ENCODE results near the gene TMPRSS11F. TPM values are rescaled to one million over a fixed set of nuclear protein-coding genes. Genes with fewer than 3 reads are reported as not detected.

Gene TMPRSS11F
- total and polyA plus RNA-seq, 2 of the 4 experiments (the other 2 are of a cell fraction): not detected

- CTCF ChIA-PET: no interaction called here
- no TSS peak for BruUV-seq (replicated peaks)
- H3K9ac ChIP-seq (ENCODE audit: low read depth, low read length): no peak overlapping the region
Measured at GRCh38 chr4:68176904-68177303, 47.2 kb upstream of the TMPRSS11F start.

More at GRCh38 chr4:68176904-68177303, 47.2 kb upstream of the TMPRSS11F start:
- Histone ChIP-seq H3K27ac (ENCODE audit: insufficient read depth, low read length) (no peak overlapping the region), H2AFZ (replicated peaks; ENCODE audit: low read length, poor library complexity) (no peak overlapping the region), H2AK9ac (replicated peaks; ENCODE audit: low read depth, low read length, poor library complexity) (no peak overlapping the region), H3K9me1 (ENCODE audit: insufficient read depth, low read length) (no peaks in the 10 kb centered on the region), H2BK15ac (ENCODE audit: low read depth, low read length) (no peak overlapping the region), H4K8ac (ENCODE audit: low read depth in 2 of 2, low read length in 2 of 2) (no peak overlapping the region), H2BK20ac (ENCODE audit: low read depth, low read length) (no peak overlapping the region), H2BK5ac (ENCODE audit: low read depth, low read length, poor library complexity, severe bottlenecking) (no peak overlapping the region), H2BK120ac (ENCODE audit: low read depth, low read length) (no peak overlapping the region), H3K23ac (ENCODE audit: low read depth, low read length) (no peak overlapping the region), H3K9me3 (ENCODE audit: control insufficient read depth, insufficient read depth, low read length) (no peaks in the 10 kb centered on the region), H3K14ac (replicated peaks; ENCODE audit: low read depth, low read length) (no peak overlapping the region), H3K27me3 (ENCODE audit: control insufficient read depth, insufficient read depth, low read length) (no peaks in the 10 kb centered on the region), H2AK5ac (ENCODE audit: low read depth, low read length) (no peak overlapping the region), H3K56ac (ENCODE audit: extremely low read depth, insufficient read depth, low read length) (no peak overlapping the region), H3K4me3 (ENCODE audit: insufficient read depth, low read depth, low read length) (no peak overlapping the region), H3K79me1 (ENCODE audit: low read depth in 1 of 2, low read length in 2 of 2) (no peaks in the 10 kb centered on the region), H3K36me3 (ENCODE audit: control insufficient read depth, insufficient read depth, low read length) (no peaks in the 10 kb centered on the region), H3K4ac (ENCODE audit: low read depth, low read length) (no peak overlapping the region), H4K5ac (ENCODE audit: low read depth, low read length) (no peak overlapping the region), H3K4me2 (ENCODE audit: low read depth, low read length) (no peak overlapping the region), H3K4me1 (ENCODE audit: control insufficient read depth, insufficient read depth, low read length) (no peaks in the 10 kb centered on the region), H4K20me1 (ENCODE audit: insufficient read depth, low read length) (no peaks in the 10 kb centered on the region), H3K18ac (ENCODE audit: low read depth, low read length) (no peak overlapping the region), H4K91ac (ENCODE audit: insufficient read depth, low read depth, low read length) (no peak overlapping the region)
- in situ Hi-C loops (cut with MboI; ENCODE audit: low sequenced_read_pairs): loop anchor here (10.0 kb wide), 1 partner anchor 302 kb away; no protein-coding TSS in a partner anchor
- no CpG with 5 or more reads among the region's 2 CpGs for WGBS, 2 experiments (ENCODE audit: extremely low coverage in 2 of 2, insufficient read length in 1 of 2)
- intact Hi-C loops (cut with micrococcal nuclease): loop anchor here (10.0 kb wide), 1 partner anchor 198 kb away; no protein-coding TSS in a partner anchor
- DNase-seq (no peak), ATAC-seq (ENCODE audit: low read depth) (no peak)
- TF ChIP-seq NFE2L2 (IDR thresholded peaks at IDR 0.05; ENCODE audit: low read depth, low read length) (no peak), POLR2A (IDR thresholded peaks at IDR 0.05; ENCODE audit: low read depth, low read length) (no peak), RFX5 (IDR thresholded peaks at IDR 0.05; ENCODE audit: low read depth, low read length) (no peak), RCOR1 (IDR thresholded peaks at IDR 0.05; ENCODE audit: insufficient replicate concordance, low read length) (no peak), CEBPB (IDR thresholded peaks at IDR 0.05; ENCODE audit: low read depth, low read length) (no peak), MAZ (IDR thresholded peaks at IDR 0.05; ENCODE audit: borderline replicate concordance, low read depth, low read length) (no peak), BHLHE40 (IDR thresholded peaks at IDR 0.05; ENCODE audit: low read depth, low read length) (no peak), MAFK (IDR thresholded peaks at IDR 0.05; ENCODE audit: low read depth, low read length) (no peak), MXI1 (IDR thresholded peaks at IDR 0.05; ENCODE audit: borderline replicate concordance, low read depth, low read length) (no peak), FOS (IDR thresholded peaks at IDR 0.05; ENCODE audit: low read depth, low read length) (no peak), SMC3 (IDR thresholded peaks at IDR 0.05; ENCODE audit: low read depth, low read length) (no peak), CHD1 (IDR thresholded peaks at IDR 0.05; ENCODE audit: low read depth, low read length) (no peak), RAD21 (IDR thresholded peaks at IDR 0.05; ENCODE audit: low read length) (no peak), ELK1 (IDR thresholded peaks at IDR 0.05; ENCODE audit: borderline replicate concordance, low read depth, low read length) (no peak)
- TF ChIP-seq, protein P1, sequence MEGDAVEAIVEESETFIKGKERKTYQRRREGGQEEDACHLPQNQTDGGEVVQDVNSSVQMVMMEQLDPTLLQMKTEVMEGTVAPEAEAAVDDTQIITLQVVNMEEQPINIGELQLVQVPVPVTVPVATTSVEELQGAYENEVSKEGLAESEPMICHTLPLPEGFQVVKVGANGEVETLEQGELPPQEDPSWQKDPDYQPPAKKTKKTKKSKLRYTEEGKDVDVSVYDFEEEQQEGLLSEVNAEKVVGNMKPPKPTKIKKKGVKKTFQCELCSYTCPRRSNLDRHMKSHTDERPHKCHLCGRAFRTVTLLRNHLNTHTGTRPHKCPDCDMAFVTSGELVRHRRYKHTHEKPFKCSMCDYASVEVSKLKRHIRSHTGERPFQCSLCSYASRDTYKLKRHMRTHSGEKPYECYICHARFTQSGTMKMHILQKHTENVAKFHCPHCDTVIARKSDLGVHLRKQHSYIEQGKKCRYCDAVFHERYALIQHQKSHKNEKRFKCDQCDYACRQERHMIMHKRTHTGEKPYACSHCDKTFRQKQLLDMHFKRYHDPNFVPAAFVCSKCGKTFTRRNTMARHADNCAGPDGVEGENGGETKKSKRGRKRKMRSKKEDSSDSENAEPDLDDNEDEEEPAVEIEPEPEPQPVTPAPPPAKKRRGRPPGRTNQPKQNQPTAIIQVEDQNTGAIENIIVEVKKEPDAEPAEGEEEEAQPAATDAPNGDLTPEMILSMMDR (conservative IDR thresholded peaks at IDR 0.05; ENCODE audit: low read depth, low read length): no peak
- TF ChIP-seq, protein P2, sequence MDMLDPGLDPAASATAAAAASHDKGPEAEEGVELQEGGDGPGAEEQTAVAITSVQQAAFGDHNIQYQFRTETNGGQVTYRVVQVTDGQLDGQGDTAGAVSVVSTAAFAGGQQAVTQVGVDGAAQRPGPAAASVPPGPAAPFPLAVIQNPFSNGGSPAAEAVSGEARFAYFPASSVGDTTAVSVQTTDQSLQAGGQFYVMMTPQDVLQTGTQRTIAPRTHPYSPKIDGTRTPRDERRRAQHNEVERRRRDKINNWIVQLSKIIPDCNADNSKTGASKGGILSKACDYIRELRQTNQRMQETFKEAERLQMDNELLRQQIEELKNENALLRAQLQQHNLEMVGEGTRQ (IDR thresholded peaks at IDR 0.05; ENCODE audit: low read depth, low read length): no peak
- POLR2A ChIA-PET (ENCODE audit: unreplicated experiment): no interaction called here
- dilution Hi-C loops (cut with HindIII; ENCODE audit: low sequenced_read_pairs, unreplicated experiment): no loop called here

All from IMR-90 (cell line).